ENCODE data around the gene ICA1L.

Gene ICA1L

DNA sequence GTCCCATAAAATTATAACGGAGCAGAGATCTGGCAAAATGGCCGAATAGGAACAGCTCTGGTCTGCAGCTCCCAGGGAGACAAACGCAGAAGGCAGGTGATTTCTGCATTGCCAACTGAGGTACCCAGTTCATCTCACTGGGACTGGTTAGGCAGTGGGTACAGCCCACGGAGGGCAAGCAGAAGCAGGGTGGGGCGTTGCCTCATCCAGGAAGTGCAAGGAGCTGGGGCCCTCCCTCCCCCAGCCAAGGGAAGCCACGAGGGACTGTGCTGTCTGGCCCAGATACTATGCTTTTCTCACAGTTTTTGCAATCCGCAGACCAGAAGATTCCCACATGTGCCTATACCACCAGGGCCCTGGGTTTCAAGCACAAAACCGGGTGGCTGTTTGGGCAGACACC is 22.8 kb downstream of the ICA1L start:
- TF ChIP-seq, protein P1, sequence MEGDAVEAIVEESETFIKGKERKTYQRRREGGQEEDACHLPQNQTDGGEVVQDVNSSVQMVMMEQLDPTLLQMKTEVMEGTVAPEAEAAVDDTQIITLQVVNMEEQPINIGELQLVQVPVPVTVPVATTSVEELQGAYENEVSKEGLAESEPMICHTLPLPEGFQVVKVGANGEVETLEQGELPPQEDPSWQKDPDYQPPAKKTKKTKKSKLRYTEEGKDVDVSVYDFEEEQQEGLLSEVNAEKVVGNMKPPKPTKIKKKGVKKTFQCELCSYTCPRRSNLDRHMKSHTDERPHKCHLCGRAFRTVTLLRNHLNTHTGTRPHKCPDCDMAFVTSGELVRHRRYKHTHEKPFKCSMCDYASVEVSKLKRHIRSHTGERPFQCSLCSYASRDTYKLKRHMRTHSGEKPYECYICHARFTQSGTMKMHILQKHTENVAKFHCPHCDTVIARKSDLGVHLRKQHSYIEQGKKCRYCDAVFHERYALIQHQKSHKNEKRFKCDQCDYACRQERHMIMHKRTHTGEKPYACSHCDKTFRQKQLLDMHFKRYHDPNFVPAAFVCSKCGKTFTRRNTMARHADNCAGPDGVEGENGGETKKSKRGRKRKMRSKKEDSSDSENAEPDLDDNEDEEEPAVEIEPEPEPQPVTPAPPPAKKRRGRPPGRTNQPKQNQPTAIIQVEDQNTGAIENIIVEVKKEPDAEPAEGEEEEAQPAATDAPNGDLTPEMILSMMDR (IDR thresholded peaks at IDR 0.05), result no peak

DNA sequence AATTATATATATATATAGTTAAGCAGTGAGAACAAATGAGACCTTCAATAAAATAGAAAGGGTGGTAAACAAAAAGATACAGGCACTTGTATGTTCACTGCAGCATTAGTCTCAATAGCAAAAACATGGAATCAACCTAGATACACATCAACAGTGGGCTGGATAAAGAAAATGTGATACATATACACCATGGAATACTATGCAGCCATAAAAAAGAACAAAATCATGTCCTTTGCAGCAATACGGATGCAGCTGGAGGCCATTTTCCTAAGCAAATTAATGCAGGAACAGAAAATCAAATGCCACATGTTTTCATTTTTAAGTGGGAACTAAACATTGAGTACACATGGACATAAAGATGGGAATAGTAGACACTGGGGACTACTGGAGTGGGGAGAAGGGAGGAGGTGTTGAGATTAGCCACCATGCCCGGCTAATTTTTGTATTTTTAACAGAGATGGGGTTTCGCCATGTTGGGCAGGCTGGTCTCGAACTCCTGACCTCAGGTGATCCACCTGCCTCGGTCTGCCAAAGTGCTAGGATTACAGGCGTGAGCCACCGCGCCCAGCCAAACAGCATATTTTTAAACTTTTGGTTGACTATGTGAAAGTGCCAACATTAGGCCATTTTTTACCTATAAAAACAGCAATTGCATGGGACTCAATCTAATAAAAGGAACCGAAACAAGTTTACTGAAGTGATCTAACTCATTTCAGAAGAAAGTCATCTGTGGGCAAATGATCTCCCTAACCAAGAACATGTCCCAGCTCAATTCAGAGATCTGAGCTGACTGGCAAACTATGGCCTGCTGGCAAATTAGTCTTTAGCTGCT is 23.7 kb downstream of the ICA1L start:
- TF ChIP-seq, protein P1 (IDR thresholded peaks at IDR 0.05), result no peak

DNA sequence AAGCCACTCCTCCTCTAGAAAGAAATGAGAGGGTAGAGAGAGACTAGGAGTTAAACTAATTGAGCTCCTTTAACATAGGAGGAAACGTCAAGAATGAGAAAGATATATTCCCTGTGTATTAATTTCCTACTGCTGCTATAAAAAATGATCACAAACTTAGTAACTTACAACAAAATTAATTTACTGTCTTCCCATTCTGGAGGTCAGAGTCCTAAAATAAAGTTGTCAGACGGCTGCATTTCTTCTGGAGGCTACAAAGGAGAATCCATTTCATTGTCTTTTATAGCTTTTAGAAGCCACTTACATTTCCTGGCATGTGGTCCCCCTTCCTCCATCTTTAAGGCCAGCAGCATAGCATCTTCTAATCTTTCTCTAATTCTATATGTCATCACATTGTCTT is 26.9 kb downstream of the ICA1L start:
- TF ChIP-seq, protein P1 (IDR thresholded peaks at IDR 0.05), result no peak

DNA sequence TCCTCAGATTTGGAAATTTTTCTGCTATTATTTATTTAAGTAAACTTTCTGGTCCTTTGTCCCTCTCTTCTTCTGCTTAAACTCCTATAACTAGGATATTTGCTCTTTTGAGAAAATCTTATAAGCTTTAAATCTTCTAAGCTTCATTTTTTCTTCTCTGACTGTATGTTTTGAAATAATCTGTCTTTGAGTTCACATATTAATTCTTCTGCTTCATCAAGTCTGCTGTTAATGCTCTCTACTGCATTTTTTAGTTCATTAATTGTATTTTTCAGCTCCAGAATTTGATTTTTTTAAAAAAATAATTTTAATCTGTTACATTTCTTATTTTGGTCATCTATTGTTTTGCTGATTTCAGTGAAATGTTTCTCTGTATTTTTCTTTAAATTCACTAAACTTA is 28.9 kb downstream of the ICA1L start:
- TF ChIP-seq, protein P1 (IDR thresholded peaks at IDR 0.05), result no peak

DNA sequence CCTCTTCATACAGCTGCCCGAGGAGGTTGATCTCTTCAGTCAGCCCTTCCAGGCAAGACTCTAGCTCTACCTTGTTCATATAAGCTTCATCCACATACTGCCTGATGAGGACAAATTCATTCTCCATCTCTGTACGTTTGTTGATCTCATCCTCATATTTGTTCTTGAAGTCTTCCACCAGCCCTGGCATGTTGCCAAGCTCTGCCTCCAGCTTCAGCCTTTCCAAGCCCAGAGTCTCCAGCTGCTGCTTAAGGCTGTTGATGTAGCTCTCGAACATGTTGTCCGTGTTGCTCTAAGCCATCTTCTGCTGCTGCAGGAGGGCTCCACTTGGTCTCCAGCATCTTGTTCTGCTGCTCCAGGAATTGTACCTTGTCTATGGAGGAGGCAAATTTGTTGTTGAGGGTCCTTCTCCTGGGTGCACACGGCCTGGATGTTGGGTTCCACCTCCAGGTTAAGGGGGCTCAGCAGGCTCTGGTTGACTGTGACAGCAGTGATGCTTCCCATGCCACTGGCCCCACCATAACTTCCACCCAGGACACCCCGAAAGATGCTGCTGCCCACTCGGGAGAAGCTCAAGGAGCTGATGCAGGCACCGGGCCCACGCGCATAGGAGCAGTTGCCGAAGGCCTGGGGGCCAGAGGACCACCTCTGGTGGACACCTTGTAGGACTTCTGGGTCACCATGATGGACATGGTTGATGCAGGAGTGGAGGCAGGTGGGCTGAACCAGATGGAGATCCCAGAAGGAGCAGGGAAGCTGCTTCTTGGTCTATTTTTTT is 30.3 kb downstream of the ICA1L start:
- TF ChIP-seq, protein P1 (IDR thresholded peaks at IDR 0.05), result no peak

DNA sequence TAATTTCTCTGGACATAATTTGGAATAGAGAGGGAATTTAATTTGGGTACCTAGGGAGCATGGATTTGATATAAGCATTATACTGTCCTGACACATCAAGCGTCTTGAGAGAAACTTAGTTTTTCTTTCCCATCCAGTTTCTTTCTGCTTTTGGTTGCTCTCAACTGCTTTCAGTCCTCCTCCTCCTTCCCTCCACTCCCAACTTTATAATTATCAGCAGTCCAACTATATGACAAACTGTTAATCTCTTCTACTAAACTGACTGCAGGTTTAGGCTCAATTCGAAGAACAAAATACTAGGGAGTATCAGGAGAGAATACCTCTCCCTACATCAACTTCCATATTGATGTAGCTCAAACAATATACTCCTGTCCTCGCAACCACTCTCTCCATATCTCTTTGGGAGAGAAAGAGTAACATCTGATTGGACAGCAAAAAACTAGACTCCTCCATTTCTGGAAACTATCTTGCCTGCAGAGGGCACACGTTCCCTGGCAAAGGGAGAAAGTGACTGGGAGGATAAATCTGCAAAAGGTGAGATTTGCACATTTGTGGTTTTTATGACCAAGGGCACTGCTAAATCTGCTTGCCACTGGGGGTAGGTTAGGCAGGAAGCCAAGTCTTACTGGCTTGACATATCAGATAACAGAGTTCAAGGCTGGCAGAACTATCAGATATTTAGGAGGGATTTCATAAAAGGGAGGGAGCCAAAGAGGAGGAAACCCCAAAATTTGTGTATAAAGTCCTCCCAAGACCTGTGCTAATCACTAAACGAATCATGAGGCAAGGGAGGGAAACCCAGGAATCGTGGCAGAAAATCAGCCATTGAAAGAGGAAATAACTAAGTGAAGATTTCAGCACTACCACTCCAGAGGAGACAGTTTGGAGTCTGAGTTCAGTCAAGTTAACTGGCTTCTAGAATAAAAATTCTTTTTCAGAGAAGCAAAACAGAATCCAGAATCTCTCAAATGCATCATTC is 40.0 kb downstream of the ICA1L start:
- TF ChIP-seq, protein P1 (IDR thresholded peaks at IDR 0.05), result peak; percentile 62

DNA sequence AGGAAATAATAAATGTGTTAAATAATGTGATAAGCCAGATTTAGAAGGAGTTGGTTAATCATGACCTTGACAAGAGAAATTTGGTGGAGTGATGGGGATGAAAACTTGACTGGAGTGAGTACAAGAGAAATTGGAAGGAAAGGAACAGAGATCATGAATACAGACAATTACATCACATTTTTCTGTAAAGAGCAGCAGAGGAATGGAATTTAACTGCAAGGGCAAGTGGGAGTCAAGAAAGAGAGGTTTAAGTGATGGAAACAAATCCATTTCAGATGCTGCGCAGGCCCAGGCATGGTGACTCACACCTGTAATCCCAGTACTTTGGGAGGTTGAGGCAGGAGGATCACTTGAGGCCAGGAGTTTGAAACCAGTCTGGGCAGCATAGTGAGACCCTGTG is 46.7 kb downstream of the ICA1L start:
- TF ChIP-seq, protein P1 (IDR thresholded peaks at IDR 0.05), result no peak
